Aorta (tissue), 5 donors: ENCODE results near the gene PLEKHG3. TPM values are rescaled to one million over a fixed set of nuclear protein-coding genes. Genes with fewer than 3 reads are reported as not detected.

Experiments
- ATAC-seq: fragments of 200-7000 bp; cut with Tn5 transposase; one replicate; pipeline ENCODE4 v1.9.1; 2022; ENCODE audit warnings: moderate library complexity; ENCODE audit not compliant: low FRiP score
- DNase-seq, 2 donors: peaks; one replicate each; pipeline ENCODE4 v3.0.0-alpha.2; 2020
- H3K27ac ChIP-seq, 2 donors: one replicate each; pipeline ENCODE4 v1.5.1; 2013; ENCODE audit warnings: low read length in 2 of 2, mild to moderate bottlenecking in 2 of 2, moderate library complexity in 2 of 2, control low read depth in 1 of 2, inconsistent platforms in 1 of 2, low read depth in 1 of 2
- H3K27me3 ChIP-seq, 2 donors: one replicate each; pipeline ENCODE4 v1.6.1; 2013; ENCODE audit warnings: control low read depth in 1 of 2, low read length in 1 of 2, mild to moderate bottlenecking in 1 of 2, moderate library complexity in 1 of 2; ENCODE audit not compliant: insufficient read depth in 2 of 2, control insufficient read depth in 1 of 2
- H3K36me3 ChIP-seq, 2 donors: one replicate each; pipeline ENCODE4 v1.6.1; 2013; ENCODE audit warnings: control low read depth in 1 of 2, low read length in 1 of 2, mild to moderate bottlenecking in 1 of 2; ENCODE audit not compliant: insufficient read depth in 2 of 2, control insufficient read depth in 1 of 2
- H3K4me1 ChIP-seq, 2 donors: one replicate each; pipeline ENCODE4 v1.6.1; 2013; ENCODE audit warnings: low read length in 2 of 2, control low read depth in 1 of 2, mild to moderate bottlenecking in 1 of 2, moderate library complexity in 1 of 2; ENCODE audit not compliant: insufficient read depth in 2 of 2, control insufficient read depth in 1 of 2
- H3K4me3 ChIP-seq, 2 donors: one replicate each; pipeline ENCODE4 v1.5.1; 2013; ENCODE audit warnings: low read length in 2 of 2, control low read depth in 1 of 2, mild to moderate bottlenecking in 1 of 2
- H3K9me3 ChIP-seq: one replicate; pipeline ENCODE4 v1.6.1; 2013; ENCODE audit warnings: mild to moderate bottlenecking, low read length; ENCODE audit not compliant: control insufficient read depth
- WGBS, 2 donors: extraction: QIAGEN DNeasy Blood & Tissue Kit; methylation state at CpG; one replicate each; pipeline ENCODE4 v1.1.7; 2013; 5-methylcytosine and 5-hydroxymethylcytosine counted together
- intact Hi-C, 2 donors: fragments of 100-400 bp; cut with DNase I; formaldehyde crosslinking; loops; one replicate each; pipeline versions ENCODE4 v1.14.2 to v1.15.0; 2022
- microRNA-seq, 2 donors: library from miRNA; unstranded; fragments of <30 nt; microRNA quantifications; one replicate each; pipeline ENCODE4 v1.2.0, GENCODE V29; 2020
- polyA plus RNA-seq, 2 donors: library from polyadenylated mRNA; stranded (reverse); fragments of 200-250 nt; gene quantifications; one replicate each; pipeline ENCODE4 v1.2.3, GENCODE V29; 2013
- total RNA-seq, 2 donors: library from RNA; stranded (reverse); fragmentation: NEBNext Ultra II Directional; extraction: Animal tissue kit (Norgen Biotek cat#: 25700); gene quantifications; one replicate each; pipeline ENCODE4 v1.2.1, GENCODE V29; 2021
- donor health status: healthy with polysubstance abuse.
- donor health status: Bipolar disorder and iron deficiency.
- donor health status: DM: no; HTN: no; CAD: no.
- donor health status: DM: no; HTN: no; CAD: no.
- donor health status: DM: yes; HTN: yes; CAD: no.

Gene PLEKHG3
- total and polyA plus RNA-seq, 4 donors: 10.9 to 82.9 (median 48.2) TPM

DNA sequence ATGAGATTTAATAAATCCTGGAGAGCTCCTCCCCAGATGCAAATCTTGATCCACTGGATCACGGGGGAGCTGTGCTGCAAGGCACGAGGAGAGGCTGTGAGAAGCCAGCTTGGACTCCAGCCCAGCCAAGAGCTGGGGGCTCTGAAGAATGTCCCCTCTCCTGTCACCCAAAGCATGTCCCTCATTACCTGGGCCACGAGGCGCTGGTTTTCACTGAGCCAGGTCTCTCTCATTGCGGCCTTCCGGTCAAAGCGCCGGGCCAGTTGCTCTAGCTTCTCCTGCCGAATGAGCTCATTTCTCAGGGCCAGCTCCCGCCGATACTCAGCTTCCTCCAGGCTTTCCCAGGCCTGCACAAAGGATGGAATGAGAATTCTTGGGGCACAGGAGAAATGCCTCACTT lies 92.1 kb downstream of the PLEKHG3 start:
- ATAC-seq (no peak), DNase-seq (no peak)
- intact Hi-C loops: no loop called here
- H3K27ac ChIP-seq: no peak overlapping the region
- H3K9me3 ChIP-seq: no peaks in the 10 kb centered on the region
- no peaks in the 10 kb centered on the region for H3K27me3 ChIP-seq
- no peak overlapping the region for H3K4me3 ChIP-seq
- no peaks in the 10 kb centered on the region for H3K36me3 ChIP-seq
- 93 to 95% methylated on average over 11 of the region's 11 CpGs for WGBS, 2 donors
- H3K4me1 ChIP-seq: no peaks in the 10 kb centered on the region

GRCh38 chr14:64799555-64799954 lies 95.3 kb downstream of the PLEKHG3 start:
- Histone ChIP-seq H3K9me3 (no peaks in the 10 kb centered on the region), H3K27me3 (no peaks in the 10 kb centered on the region), H3K4me3 (no peak overlapping the region), H3K4me1 (no peaks in the 10 kb centered on the region), H3K36me3 (no peaks in the 10 kb centered on the region), H3K27ac (no peak overlapping the region)
- WGBS, 2 donors: 95 to 96% methylated on average over 10 of the region's 10 CpGs
- intact Hi-C loops: no loop called here
- no peak for ATAC-seq
- no peak for DNase-seq

Small RNAs within 50 kb of the gene (microRNA-seq; reads per million reads assigned to microRNA genes)
- gene MIR7855: 0 reads per million in 2 donors

Other genes starting within 250 kb of the PLEKHG3 start
- gene AKAP5, start 238.9 kb upstream of the PLEKHG3 start, total RNA-seq: 1 to 10 TPM; 2.8 to 2.9 TPM
- gene AKAP5, start 238.9 kb upstream of the PLEKHG3 start, polyA plus RNA-seq: 1 to 10 TPM; 1.1 to 1.4 TPM
- gene ZBTB25, start 200.6 kb upstream of the PLEKHG3 start, total RNA-seq: 10 to 100 TPM; 17.2 to 25.4 TPM
- gene ZBTB25, start 200.6 kb upstream of the PLEKHG3 start, polyA plus RNA-seq: 1 to 10 TPM in 1 of 2 donors, under 1 TPM in 1; 0.38 to 7.2 TPM
- 10 to 100 TPM; 33.8 to 63.8 TPM for gene ZBTB1, start 199.7 kb upstream of the PLEKHG3 start, total RNA-seq
- 10 to 100 TPM; 14.0 to 20.9 TPM for gene ZBTB1, start 199.7 kb upstream of the PLEKHG3 start, polyA plus RNA-seq
- gene HSPA2, start 163.7 kb upstream of the PLEKHG3 start, total RNA-seq: 10 to 100 TPM; 28.9 to 41.4 TPM
- gene HSPA2, start 163.7 kb upstream of the PLEKHG3 start, polyA plus RNA-seq: 10 to 100 TPM in 1 of 2 donors, 1 to 10 TPM in 1; 6.6 to 17.0 TPM
- 1 to 10 TPM in 1 of 2 donors, under 1 TPM in 1; 0.42 to 1.0 TPM for gene PPP1R36, start 154.5 kb upstream of the PLEKHG3 start, total RNA-seq
- 1 to 10 TPM; 1.4 to 1.9 TPM for gene PPP1R36, start 154.5 kb upstream of the PLEKHG3 start, polyA plus RNA-seq
- 1 to 10 TPM; 5.4 to 7.9 TPM for gene SPTB, start 175.5 kb downstream of the PLEKHG3 start, total RNA-seq
- 1 to 10 TPM; 1.1 to 1.5 TPM for gene SPTB, start 175.5 kb downstream of the PLEKHG3 start, polyA plus RNA-seq
- gene CHURC1, start 210.0 kb downstream of the PLEKHG3 start, total RNA-seq: 10 to 100 TPM; 75.6 to 80.4 TPM
- gene CHURC1, start 210.0 kb downstream of the PLEKHG3 start, polyA plus RNA-seq: 100 to 1,000 TPM in 1 of 2 donors, 10 to 100 TPM in 1; 76.4 to 106 TPM
- gene GPX2, start 238.3 kb downstream of the PLEKHG3 start, total RNA-seq: not detected
- 10 to 100 TPM in 1 of 2 donors, not detected in 1; 16.8 TPM for gene GPX2, start 238.3 kb downstream of the PLEKHG3 start, polyA plus RNA-seq